ENCODE results near the gene ADAMTS3. TPM values are rescaled to one million over a fixed set of nuclear protein-coding genes. Genes with fewer than 3 reads are reported as not detected.

Gene ADAMTS3
- total and polyA plus RNA-seq, 9 of the 15 experiments (the other 6 are each of a cell fraction or from before 2014, with no cell fraction given), result 4.0 to 18.0 (median 12.1) TPM

GRCh38 chr4:72422416-72422815 lies 146.6 kb downstream of the ADAMTS3 start:
- H3K4me3 ChIP-seq, result no peak overlapping the region
- no peaks in the 10 kb centered on the region for H3K9me3 ChIP-seq (replicated peaks; ENCODE audit: control insufficient read depth, insufficient read depth, low read depth, low read length)
- no peaks in the 10 kb centered on the region for H3K9me1 ChIP-seq (ENCODE audit: control insufficient read depth, insufficient read depth, low read length)
- POLR2A ChIA-PET, result no interaction called here
- H3K4me1 ChIP-seq (replicated peaks in 1 of 2; ENCODE audit: control insufficient read depth in 2 of 2, insufficient read depth in 2 of 2, low read length in 2 of 2), result peaks cover 3 to 6% of the 10 kb centered on the region in 2 experiments; a peak in 2 of 5 replicates
- in situ Hi-C loops (cut with MboI), result no loop called here
- no peak for TF ChIP-seq ESRRB (CRISPR knock-in tag; IDR thresholded peaks at IDR 0.05; ENCODE audit: borderline replicate concordance)
- TF ChIP-seq RFX1 (IDR thresholded peaks at IDR 0.05), result no peak
- TF ChIP-seq ZNF253 (CRISPR knock-in tag; conservative IDR thresholded peaks at IDR 0.05), result no peak
- TF ChIP-seq ZBTB8A (IDR thresholded peaks at IDR 0.05; ENCODE audit: partially characterized antibody), result no peak
- TF ChIP-seq ZNF696 (CRISPR knock-in tag; conservative IDR thresholded peaks at IDR 0.05), result no peak
- TF ChIP-seq ZNF766 (CRISPR knock-in tag; conservative IDR thresholded peaks at IDR 0.05), result no peak
- TF ChIP-seq, protein P1, sequence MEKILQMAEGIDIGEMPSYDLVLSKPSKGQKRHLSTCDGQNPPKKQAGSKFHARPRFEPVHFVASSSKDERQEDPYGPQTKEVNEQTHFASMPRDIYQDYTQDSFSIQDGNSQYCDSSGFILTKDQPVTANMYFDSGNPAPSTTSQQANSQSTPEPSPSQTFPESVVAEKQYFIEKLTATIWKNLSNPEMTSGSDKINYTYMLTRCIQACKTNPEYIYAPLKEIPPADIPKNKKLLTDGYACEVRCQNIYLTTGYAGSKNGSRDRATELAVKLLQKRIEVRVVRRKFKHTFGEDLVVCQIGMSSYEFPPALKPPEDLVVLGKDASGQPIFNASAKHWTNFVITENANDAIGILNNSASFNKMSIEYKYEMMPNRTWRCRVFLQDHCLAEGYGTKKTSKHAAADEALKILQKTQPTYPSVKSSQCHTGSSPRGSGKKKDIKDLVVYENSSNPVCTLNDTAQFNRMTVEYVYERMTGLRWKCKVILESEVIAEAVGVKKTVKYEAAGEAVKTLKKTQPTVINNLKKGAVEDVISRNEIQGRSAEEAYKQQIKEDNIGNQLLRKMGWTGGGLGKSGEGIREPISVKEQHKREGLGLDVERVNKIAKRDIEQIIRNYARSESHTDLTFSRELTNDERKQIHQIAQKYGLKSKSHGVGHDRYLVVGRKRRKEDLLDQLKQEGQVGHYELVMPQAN (IDR thresholded peaks at IDR 0.05; ENCODE audit: borderline replicate concordance), result no peak
- TF ChIP-seq ZNF174 (CRISPR knock-in tag; IDR thresholded peaks at IDR 0.05), result no peak
- no peak for TF ChIP-seq ZNF124 (CRISPR knock-in tag; IDR thresholded peaks at IDR 0.05)
- TF ChIP-seq ZNF830 (CRISPR knock-in tag; IDR thresholded peaks at IDR 0.05), result no peak
- TF ChIP-seq, protein P2, sequence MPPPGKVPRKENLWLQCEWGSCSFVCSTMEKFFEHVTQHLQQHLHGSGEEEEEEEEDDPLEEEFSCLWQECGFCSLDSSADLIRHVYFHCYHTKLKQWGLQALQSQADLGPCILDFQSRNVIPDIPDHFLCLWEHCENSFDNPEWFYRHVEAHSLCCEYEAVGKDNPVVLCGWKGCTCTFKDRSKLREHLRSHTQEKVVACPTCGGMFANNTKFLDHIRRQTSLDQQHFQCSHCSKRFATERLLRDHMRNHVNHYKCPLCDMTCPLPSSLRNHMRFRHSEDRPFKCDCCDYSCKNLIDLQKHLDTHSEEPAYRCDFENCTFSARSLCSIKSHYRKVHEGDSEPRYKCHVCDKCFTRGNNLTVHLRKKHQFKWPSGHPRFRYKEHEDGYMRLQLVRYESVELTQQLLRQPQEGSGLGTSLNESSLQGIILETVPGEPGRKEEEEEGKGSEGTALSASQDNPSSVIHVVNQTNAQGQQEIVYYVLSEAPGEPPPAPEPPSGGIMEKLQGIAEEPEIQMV (tag; conservative IDR thresholded peaks at IDR 0.05; ENCODE audit: low read depth), result no peak
- TF ChIP-seq MTA1 (IDR thresholded peaks at IDR 0.05; ENCODE audit: borderline replicate concordance), result no peak
- H3K27ac ChIP-seq (ENCODE audit: extremely low read depth, low read depth, low read length), result no peak overlapping the region
- intact Hi-C loops (cut with micrococcal nuclease), result no loop called here
- BruUV-seq (replicated peaks), result no TSS peak
- no peak overlapping the region for H3K4me2 ChIP-seq (ENCODE audit: insufficient read depth, low read length)
- no peak overlapping the region for H3K9ac ChIP-seq (ENCODE audit: insufficient read depth in 1 of 2, low read depth in 2 of 2, low read length in 2 of 2)
- DNase-seq (ENCODE audit: extremely low read depth in 1 of 4, low spot score in 3 of 4) (no peak), ATAC-seq (no peak), FAIRE-seq (no peak)
- 0 out of 2 replicates have a peak, but pooled peaks cover 3% of the 10 kb centered on the region for H4K20me1 ChIP-seq (replicated peaks; ENCODE audit: control insufficient read depth, insufficient read depth, low read length)
- CTCF ChIA-PET (ENCODE audit: low intra/inter-chr PET ratio), result no interaction called here
- H3K36me3 ChIP-seq (ENCODE audit: control insufficient read depth, insufficient read depth, low read length), result no peaks in the 10 kb centered on the region
- no peak overlapping the region for H2AFZ ChIP-seq (ENCODE audit: low read depth, low read length)
- 89% methylated on average over 2 of the region's 2 CpGs for WGBS (ENCODE audit: insufficient coverage, low coverage, missing lambda C conversion rate)
- H3K27me3 ChIP-seq (ENCODE audit: control insufficient read depth in 2 of 2, insufficient read depth in 2 of 2, low read length in 2 of 2), result no peaks in the 10 kb centered on the region
- no peaks in the 10 kb centered on the region; the same call in 2 of the 3 replicates for H3K79me2 ChIP-seq (ENCODE audit: control insufficient read depth, insufficient read depth, low read length)

All from K562 (cell line).